Measurements from ENCODE around the gene PTPRN2.

Gene PTPRN2

GRCh38 chr7:158263964-158264748, 323.5 kb downstream of the PTPRN2 start:
- no peak for DNase-seq (ENCODE audit: low read depth)
- TF ChIP-seq CTCF (conservative IDR thresholded peaks at IDR 0.05; ENCODE audit: low read depth, low read length), result no peak
- H3K4me3 ChIP-seq (ENCODE audit: low read depth, low read length), result no peak overlapping the region

GRCh38 chr7:158263110-158263963, 324.3 kb downstream of the PTPRN2 start:
- no peak for TF ChIP-seq CTCF (conservative IDR thresholded peaks at IDR 0.05; ENCODE audit: low read depth, low read length)
- no peak overlapping the region for H3K4me3 ChIP-seq (ENCODE audit: low read depth, low read length)
- DNase-seq (ENCODE audit: low read depth), result no peak

DNA sequence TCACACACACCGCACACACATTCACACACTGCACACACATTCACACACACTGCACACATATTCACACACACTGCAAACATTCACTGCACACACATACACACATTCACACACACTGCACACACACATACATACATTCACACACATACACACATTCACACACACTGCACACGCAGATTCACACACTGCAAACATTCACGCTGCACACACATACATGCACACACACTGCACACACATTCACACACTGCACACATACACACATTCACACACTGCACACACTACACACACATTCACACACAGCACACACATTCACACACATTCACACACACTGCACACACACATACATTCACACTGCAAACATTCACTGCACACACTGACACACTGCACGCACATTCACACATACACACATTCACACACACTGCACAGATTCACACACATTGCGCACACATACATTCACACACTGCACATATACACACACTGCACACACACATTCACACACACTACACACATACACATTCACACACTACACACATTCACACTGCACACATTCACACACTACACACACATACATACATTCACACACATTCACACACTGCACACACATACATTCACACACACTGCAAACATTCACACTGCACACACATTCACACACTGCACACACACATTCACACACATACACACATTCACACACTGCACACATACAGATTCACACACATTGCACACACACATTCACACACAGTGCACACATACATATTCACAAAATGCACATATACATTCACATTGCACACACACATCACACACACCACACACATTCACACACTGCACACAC, 325.1 kb downstream of the PTPRN2 start:
- TF ChIP-seq CTCF (conservative IDR thresholded peaks at IDR 0.05; ENCODE audit: low read depth, low read length), result no peak
- H3K4me3 ChIP-seq (ENCODE audit: low read depth, low read length), result no peak overlapping the region
- DNase-seq (ENCODE audit: low read depth), result no peak

DNA sequence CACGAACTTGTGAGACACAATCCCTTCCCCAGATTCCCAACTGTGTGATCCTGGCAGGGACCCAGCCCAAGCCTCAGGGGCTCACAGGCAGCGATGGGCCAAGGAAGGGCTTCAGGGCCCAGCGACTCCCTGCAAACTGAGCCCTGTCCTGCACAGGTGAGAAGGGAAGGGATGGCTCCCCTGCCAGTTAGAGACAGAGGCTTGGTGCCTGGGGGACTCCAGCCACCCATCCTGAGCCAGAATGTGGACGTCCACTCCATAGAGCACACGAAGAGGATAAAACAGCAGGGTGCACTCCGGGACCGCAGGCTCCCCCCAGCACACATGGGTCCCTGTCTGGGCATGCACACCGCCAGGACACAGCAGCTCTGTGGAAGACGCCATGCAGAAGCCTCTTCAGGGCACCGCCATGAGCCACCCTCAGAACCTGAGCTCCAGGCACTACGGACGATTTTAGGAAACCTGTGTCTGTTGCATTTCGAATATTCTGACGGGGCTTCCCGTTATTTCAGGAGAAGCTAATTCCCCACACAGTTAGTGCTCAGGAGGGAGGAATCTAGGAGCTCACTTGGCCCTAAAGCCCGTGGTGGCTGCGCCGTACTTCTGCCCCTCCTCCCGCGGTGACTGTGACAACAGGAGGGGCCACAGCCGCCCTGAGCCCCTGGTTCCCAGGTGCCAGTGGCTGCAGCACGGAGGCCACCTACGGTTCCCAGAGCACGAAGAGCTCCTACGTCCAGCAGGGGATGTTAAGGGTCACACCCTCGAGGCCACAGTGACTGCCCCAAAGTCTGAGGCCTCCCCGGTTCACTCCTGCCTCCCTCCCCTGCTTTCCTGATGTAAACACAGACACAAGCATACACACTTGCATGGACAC, 326.0 kb downstream of the PTPRN2 start:
- no peak overlapping the region for H3K4me3 ChIP-seq (ENCODE audit: low read depth, low read length)
- no peak for TF ChIP-seq CTCF (conservative IDR thresholded peaks at IDR 0.05; ENCODE audit: low read depth, low read length)
- no peak for DNase-seq (ENCODE audit: low read depth)

DNA sequence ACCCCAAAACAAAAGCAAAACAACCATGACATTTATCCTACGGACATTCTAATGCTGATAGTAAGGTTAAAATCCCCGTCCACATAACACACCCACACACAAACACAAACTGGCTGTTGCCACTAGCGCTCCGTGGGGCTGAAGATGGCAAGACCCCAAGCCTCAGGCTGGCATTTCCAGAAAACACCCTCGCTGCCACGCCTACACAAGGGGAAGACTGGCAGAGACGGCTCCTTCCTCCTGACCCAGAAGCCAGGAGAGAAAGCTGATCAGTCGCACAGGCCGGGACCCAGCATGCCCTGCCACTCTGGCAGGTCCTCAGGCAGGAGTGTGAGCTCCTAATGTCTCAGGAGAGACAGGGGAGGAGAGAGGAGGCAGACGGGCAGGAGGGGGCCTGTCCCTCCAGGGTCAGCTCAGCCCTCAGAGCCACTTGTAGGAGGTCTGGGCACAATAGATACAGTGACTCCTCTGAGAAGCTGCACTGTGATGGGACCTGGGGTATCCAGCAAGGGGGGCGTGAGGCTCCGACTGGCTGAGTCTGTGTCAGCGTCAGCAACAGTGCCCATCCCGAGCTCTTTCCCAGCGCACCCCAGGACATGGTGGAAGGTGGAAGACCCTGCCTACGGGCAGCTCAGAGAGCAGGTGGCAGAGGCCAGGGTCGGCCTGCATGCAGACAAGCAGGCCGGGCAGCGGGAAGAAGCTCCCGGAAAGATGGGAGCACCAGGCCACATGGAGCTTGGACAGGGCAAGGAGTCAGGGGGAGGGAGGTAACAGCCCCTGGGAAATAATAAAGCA, 326.9 kb downstream of the PTPRN2 start:
- TF ChIP-seq CTCF (conservative IDR thresholded peaks at IDR 0.05; ENCODE audit: low read depth, low read length), result no peak
- DNase-seq (ENCODE audit: low read depth), result no peak

More for the DNA sequence above, 326.9 kb downstream of the PTPRN2 start:
- H3K4me3 ChIP-seq (ENCODE audit: low read depth, low read length), result no peak overlapping the region

All from choroid plexus epithelial cell (primary cell).